Ovary (tissue), 1 donor: ENCODE results near the gene MS4A14.

Experiments
- EP300 ChIP-seq: sonication (generic); formaldehyde crosslinking; IDR thresholded peaks from one replicate; pipeline ENCODE4 v1.6.1; 2017; ENCODE audit warnings: antibody characterized with exemption
- POLR2A ChIP-seq: fragments of 450-650 bp; IDR thresholded peaks from one replicate; pipeline ENCODE4 v1.6.1; 2017; ENCODE audit warnings: antibody characterized with exemption, mild to moderate bottlenecking, moderate library complexity

DNA sequence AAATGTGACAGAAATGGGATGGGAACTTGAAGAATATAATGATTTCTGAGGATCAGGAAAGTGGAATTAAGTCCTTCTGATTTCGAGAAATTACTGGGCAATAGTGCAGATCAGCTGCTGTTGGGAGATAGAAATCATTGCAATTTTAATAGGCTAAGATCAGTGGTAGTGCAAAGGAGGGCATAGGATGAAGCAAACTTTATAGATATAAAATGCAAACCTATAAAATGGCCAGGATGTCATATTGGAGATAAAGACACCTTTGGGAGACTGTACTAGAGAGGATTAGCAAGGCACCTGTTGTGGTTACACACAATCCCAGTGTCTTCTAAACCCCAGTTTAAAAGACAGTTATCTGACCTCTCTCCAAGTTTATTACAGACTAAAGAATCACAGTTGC, 24.4 kb upstream of the MS4A14 start:
- no peak for TF ChIP-seq EP300
- TF ChIP-seq POLR2A, result no peak
